ENCODE measurements around the gene ACOX2.

- TF ChIP-seq CTCF (conservative IDR thresholded peaks at IDR 0.05 in 1 of 2, IDR thresholded peaks at IDR 0.05 in 1 of 2; ENCODE audit: low read depth in 1 of 2, low read length in 2 of 2) (no peak), EZH2 (IDR thresholded peaks at IDR 0.05; ENCODE audit: low read length, missing control alignments) (no peak)
These were observed 18.6 kb downstream of the ACOX2 start for GRCh38 chr3:58518291-58518789.
